Measurements from ENCODE around the gene EFCAB6.

The EFCAB6 gene

DNA sequence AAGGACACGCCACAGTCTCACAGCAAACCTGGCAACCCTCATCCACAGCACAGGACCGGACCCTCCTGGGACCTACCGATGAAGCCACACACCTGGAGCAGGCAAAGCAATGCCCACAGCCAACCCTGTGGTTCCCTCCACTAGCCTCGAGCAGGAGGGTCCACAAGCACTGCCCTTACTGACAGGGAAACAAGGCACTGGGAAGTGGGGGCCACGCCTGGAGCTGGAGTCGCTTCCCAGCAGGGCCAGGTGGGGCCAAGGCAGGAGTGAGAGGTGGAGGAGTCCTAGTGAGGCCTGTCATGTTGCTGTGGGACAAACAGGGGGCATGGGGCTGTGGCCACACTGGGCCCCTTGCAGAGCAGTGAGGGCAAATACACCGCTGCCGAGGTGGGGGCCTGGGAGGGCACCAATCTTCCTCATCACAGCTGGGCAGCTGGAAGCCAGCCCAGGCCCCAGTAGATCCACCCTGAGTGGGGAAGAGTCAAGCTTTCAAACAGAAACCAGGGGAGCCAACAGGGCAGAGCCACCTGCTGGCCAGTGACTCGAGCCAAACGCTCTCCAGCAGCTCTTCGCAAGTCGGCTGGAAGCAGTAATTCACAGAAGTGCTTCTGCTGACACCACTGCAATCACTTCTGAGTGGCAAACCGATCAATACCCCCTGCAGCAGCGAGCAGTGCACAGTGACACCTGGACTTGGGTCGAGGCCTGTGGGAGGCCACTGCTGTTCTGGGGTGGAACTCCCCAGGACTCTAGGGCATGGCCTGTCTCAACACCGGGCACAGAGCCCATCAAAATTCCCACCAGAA is 36.5 kb upstream of the EFCAB6 start:
- FAIRE-seq (no peak), DNase-seq (ENCODE audit: insufficient read length, low spot score) (no peak)
- no peak for TF ChIP-seq PAX5 (IDR thresholded peaks at IDR 0.05; ENCODE audit: insufficient read depth, low read length, severe bottlenecking)
- no peak for TF ChIP-seq POLR2A (IDR thresholded peaks at IDR 0.05; ENCODE audit: low read depth, low read length)
- no peak for TF ChIP-seq POU2F2 (IDR thresholded peaks at IDR 0.05; ENCODE audit: low read depth, low read length)
- no peak for TF ChIP-seq TAF1 (IDR thresholded peaks at IDR 0.05; ENCODE audit: low read depth, low read length)
- no peak for TF ChIP-seq POLR2AphosphoS5 (IDR thresholded peaks at IDR 0.05; ENCODE audit: low read depth, low read length)
- TF ChIP-seq SPI1 (IDR thresholded peaks at IDR 0.05; ENCODE audit: low read depth, low read length) = no peak

GRCh38 chr22:43847376-43848289 is 35.5 kb upstream of the EFCAB6 start:
- DNase-seq (ENCODE audit: insufficient read length, low spot score) = no peak
- TF ChIP-seq POLR2A (IDR thresholded peaks at IDR 0.05; ENCODE audit: low read depth, low read length) = no peak
- no peak for TF ChIP-seq POLR2AphosphoS5 (IDR thresholded peaks at IDR 0.05; ENCODE audit: low read depth, low read length)
- TF ChIP-seq SPI1 (IDR thresholded peaks at IDR 0.05; ENCODE audit: low read depth, low read length) = no peak
- TF ChIP-seq POU2F2 (IDR thresholded peaks at IDR 0.05; ENCODE audit: low read depth, low read length) = no peak
- TF ChIP-seq TAF1 (IDR thresholded peaks at IDR 0.05; ENCODE audit: low read depth, low read length) = no peak
- TF ChIP-seq PAX5 (IDR thresholded peaks at IDR 0.05; ENCODE audit: insufficient read depth, low read length, severe bottlenecking) = no peak
- FAIRE-seq = no peak

- FAIRE-seq = no peak
- no peak for TF ChIP-seq POLR2AphosphoS5 (IDR thresholded peaks at IDR 0.05; ENCODE audit: low read depth, low read length)
- no peak for DNase-seq (ENCODE audit: insufficient read length, low spot score)
Observed at GRCh38 chr22:43846966-43847365, 34.9 kb upstream of the EFCAB6 start.

DNA sequence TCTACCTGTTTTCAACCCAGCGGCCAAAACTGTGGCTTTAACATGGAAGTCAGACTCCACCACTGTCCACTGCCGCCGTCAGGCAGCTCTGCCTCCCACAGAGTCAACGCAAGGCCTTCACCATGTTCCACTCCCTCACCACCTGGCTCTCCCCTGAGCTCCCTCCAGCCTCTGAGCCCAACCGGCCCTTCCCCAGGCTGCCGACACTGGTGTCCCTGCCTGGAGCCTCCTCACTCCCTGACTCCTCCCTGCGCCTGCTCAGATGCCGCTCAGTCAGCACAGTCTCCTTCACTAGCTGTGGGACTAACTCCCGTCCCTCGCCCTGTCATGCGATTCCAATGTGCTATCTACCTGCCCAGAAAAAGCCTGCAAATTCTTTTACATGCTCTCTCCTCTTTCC is 33.9 kb upstream of the EFCAB6 start:
- no peak for DNase-seq (ENCODE audit: insufficient read length, low spot score)
- TF ChIP-seq TAF1 (IDR thresholded peaks at IDR 0.05; ENCODE audit: low read depth, low read length) (no peak), SPI1 (IDR thresholded peaks at IDR 0.05; ENCODE audit: low read depth, low read length) (no peak), POU2F2 (IDR thresholded peaks at IDR 0.05; ENCODE audit: low read depth, low read length) (no peak), POLR2AphosphoS5 (IDR thresholded peaks at IDR 0.05; ENCODE audit: low read depth, low read length) (no peak), PAX5 (IDR thresholded peaks at IDR 0.05; ENCODE audit: insufficient read depth, low read length, severe bottlenecking) (no peak), POLR2A (IDR thresholded peaks at IDR 0.05; ENCODE audit: low read depth, low read length) (no peak)
- no peak for FAIRE-seq

DNA sequence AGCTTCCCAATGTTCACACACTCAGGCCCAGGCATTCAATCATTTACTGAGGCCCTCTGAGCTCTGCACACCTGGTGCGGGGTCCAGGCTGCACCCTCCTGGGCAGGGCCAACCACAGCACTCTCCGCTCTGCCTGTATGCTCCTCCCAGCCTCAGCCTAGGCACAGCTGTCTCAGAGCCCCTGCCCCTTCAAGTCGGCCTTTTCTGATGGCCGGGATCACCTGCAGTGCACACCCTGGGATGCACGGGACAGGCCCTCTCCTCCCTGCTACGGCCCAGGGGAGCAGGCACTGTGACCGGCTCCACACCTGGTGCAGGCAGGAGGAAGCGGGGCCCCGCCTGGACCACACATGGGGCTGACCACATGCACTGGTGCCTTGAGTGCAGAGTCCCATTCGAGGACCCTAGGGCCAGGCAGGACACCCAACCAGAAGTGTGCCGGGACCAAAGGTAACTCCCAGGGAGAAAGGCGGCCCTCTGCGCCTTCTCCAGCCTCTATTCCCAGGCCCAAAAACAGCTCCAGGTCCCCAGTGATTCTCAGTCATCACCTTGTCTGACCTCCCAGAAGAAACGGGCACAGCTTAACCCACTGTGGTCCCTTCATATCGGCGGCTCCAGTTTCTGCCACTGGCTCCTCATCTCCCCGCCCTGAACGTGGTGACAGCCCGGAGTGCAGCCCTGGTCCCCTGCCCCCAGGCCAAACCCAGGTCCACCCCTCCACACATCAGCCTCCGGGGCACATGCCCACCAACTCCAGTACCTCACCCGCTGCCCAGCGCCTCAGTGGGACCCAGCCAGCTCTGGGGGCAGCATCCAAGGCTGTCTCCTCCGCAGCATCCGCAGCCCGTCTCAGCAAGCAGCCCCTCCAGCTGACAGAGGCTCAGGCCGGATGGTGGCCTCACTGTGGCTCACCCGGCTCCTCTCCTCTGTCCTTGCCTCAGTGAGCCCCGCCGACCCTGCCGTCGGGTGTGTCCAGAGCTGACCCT is 32.7 kb upstream of the EFCAB6 start:
- no peak for FAIRE-seq

DNA sequence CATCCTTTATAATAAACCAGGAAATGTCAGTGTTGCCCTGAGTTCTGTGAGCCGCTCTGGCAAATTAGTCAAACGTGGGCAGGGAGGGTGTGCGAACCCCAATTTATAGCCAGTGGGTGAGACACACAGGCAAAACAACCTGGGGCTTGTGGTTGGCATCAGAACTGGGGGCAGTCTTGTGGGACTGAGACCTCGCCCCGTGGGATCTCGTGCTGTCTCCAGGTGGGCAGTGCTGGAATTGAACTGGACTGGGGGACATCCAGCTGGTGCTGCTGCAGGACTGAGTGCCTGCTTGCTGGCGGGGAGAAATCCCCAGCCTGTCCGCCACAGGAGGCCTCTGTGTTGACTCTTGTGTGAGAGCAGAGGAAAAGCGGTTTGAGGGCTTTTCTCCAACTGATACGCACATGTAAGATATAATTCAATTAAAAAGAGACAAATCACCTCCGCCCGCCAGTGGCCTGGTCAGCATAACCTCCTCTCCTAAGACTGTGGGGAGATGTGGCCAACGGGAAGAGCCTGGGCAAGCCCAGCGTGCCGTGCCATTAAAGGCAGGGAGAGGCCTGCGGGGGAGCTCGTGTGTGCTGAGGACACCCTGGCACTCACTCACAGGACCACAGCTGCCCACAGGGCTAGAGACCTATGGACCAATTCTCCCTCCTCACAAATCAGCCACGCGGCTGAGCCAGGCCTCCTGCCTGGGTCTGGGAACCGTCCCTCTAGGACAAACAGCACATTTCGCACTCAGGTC is 31.9 kb upstream of the EFCAB6 start:
- DNase-seq (ENCODE audit: insufficient read length, low spot score) (no peak), FAIRE-seq (no peak)
- TF ChIP-seq POLR2A (IDR thresholded peaks at IDR 0.05; ENCODE audit: low read depth, low read length) (no peak), TAF1 (IDR thresholded peaks at IDR 0.05; ENCODE audit: low read depth, low read length) (no peak), PAX5 (IDR thresholded peaks at IDR 0.05; ENCODE audit: insufficient read depth, low read length, severe bottlenecking) (no peak), SPI1 (IDR thresholded peaks at IDR 0.05; ENCODE audit: low read depth, low read length) (no peak), POU2F2 (IDR thresholded peaks at IDR 0.05; ENCODE audit: low read depth, low read length) (no peak), POLR2AphosphoS5 (IDR thresholded peaks at IDR 0.05; ENCODE audit: low read depth, low read length) (no peak)

More for the DNA sequence above, 32.7 kb upstream of the EFCAB6 start:
- TF ChIP-seq PAX5 (IDR thresholded peaks at IDR 0.05; ENCODE audit: insufficient read depth, low read length, severe bottlenecking) (no peak), POU2F2 (IDR thresholded peaks at IDR 0.05; ENCODE audit: low read depth, low read length) (no peak), POLR2A (IDR thresholded peaks at IDR 0.05; ENCODE audit: low read depth, low read length) (no peak), POLR2AphosphoS5 (IDR thresholded peaks at IDR 0.05; ENCODE audit: low read depth, low read length) (no peak)
- DNase-seq (ENCODE audit: insufficient read length, low spot score) = no peak

DNA sequence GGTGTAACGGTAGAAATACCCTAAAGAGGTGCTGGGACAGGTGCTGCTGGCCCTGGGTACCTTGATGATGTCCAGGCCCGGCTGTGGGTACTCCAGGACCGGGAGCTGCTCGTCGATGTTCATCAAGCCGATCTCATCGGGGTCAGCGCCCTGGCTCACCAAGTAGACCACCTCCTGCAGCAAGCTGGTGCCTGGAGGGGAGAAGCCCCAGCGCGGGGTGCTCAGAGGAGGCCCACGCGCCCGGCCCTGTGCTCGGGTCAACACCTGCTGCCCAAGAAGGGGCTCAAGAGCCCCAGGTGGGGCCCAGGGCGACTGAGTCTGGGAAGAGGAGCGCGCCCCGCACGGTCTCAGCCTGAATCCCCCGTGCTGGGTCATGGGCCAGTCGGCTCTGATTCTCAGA is 29.6 kb upstream of the EFCAB6 start:
- TF ChIP-seq PAX5 (IDR thresholded peaks at IDR 0.05; ENCODE audit: insufficient read depth, low read length, severe bottlenecking) (no peak), POLR2AphosphoS5 (IDR thresholded peaks at IDR 0.05; ENCODE audit: low read depth, low read length) (no peak), SPI1 (IDR thresholded peaks at IDR 0.05; ENCODE audit: low read depth, low read length) (no peak), POLR2A (IDR thresholded peaks at IDR 0.05; ENCODE audit: low read depth, low read length) (no peak), POU2F2 (IDR thresholded peaks at IDR 0.05; ENCODE audit: low read depth, low read length) (no peak), TAF1 (IDR thresholded peaks at IDR 0.05; ENCODE audit: low read depth, low read length) (no peak)
- DNase-seq (ENCODE audit: insufficient read length, low spot score) (no peak), FAIRE-seq (no peak)

GRCh38 chr22:43840851-43841250 is 28.7 kb upstream of the EFCAB6 start:
- TF ChIP-seq POLR2A (IDR thresholded peaks at IDR 0.05; ENCODE audit: low read depth, low read length) (no peak), TAF1 (IDR thresholded peaks at IDR 0.05; ENCODE audit: low read depth, low read length) (no peak), SPI1 (IDR thresholded peaks at IDR 0.05; ENCODE audit: low read depth, low read length) (no peak), POU2F2 (IDR thresholded peaks at IDR 0.05; ENCODE audit: low read depth, low read length) (no peak), PAX5 (IDR thresholded peaks at IDR 0.05; ENCODE audit: insufficient read depth, low read length, severe bottlenecking) (no peak), POLR2AphosphoS5 (IDR thresholded peaks at IDR 0.05; ENCODE audit: low read depth, low read length) (no peak)
- DNase-seq (ENCODE audit: insufficient read length, low spot score) (no peak), FAIRE-seq (no peak)

Measured in GM12891 (cell line).